SU-DHL-6 (cell line): ENCODE results near the gene DIAPH3.

ENCODE experiments used
- H2AFZ ChIP-seq: fragments of 200-600 bp; sonication (generic); 2 replicates; pipeline ENCODE4 v1.6.1; 2014; ENCODE audit warnings: low read depth, mild to moderate bottlenecking, moderate library complexity, mixed read lengths, antibody characterized with exemption, low read length; ENCODE audit not compliant: severe bottlenecking
- H3F3A ChIP-seq: fragments of 200-600 bp; shearing (Covaris generic); 2 replicates; pipeline ENCODE4 v1.6.0; 2016; ENCODE audit warnings: antibody characterized with exemption, mild to moderate bottlenecking; ENCODE audit not compliant: insufficient read depth
- H3K27ac ChIP-seq: fragments of 200-600 bp; sonication (generic); 2 replicates; pipeline ENCODE4 v1.5.1; 2016; ENCODE audit warnings: low read depth, mild to moderate bottlenecking, low read length, moderate library complexity, mixed read lengths
- H3K27me3 ChIP-seq: fragments of 200-600 bp; sonication (generic), shearing (Covaris generic); 2 replicates; pipeline ENCODE4 v1.6.0; 2014; ENCODE audit warnings: mild to moderate bottlenecking, low read length
- H3K36me3 ChIP-seq: fragments of 200-600 bp; sonication (generic); 2 replicates; pipeline ENCODE4 v1.6.1; 2014; ENCODE audit warnings: mild to moderate bottlenecking, low read length, mixed read lengths
- H3K4me2 ChIP-seq: fragments of 300-600, 200-600 bp; shearing (Covaris generic), sonication (generic); 2 replicates; pipeline ENCODE4 v1.6.0; 2014; ENCODE audit warnings: low read length, low read depth, mild to moderate bottlenecking; ENCODE audit not compliant: poor library complexity, severe bottlenecking
- H3K4me3 ChIP-seq: fragments of 200-600 bp; sonication (generic); 2 replicates; pipeline ENCODE4 v1.5.1; 2014; ENCODE audit warnings: antibody characterized with exemption, low read length, mild to moderate bottlenecking, mixed read lengths; ENCODE audit not compliant: insufficient read depth, poor library complexity, severe bottlenecking
- H3K79me2 ChIP-seq: fragments of 200-600 bp; sonication (generic); 2 replicates; pipeline ENCODE4 v1.6.1; 2014; ENCODE audit warnings: mild to moderate bottlenecking, low read length, moderate library complexity; ENCODE audit not compliant: insufficient read depth
- H3K9ac ChIP-seq: fragments of 200-600 bp; sonication (generic); 2 replicates; pipeline ENCODE4 v1.7.0; 2014; ENCODE audit warnings: mild to moderate bottlenecking, low read length
- H3K9me2 ChIP-seq: fragments of 200-600 bp; sonication (generic); replicated peaks from 2 replicates; pipeline ENCODE4 v1.6.1; 2014; ENCODE audit warnings: low read length; ENCODE audit not compliant: insufficient read depth
- H3K9me3 ChIP-seq: fragments of 200-600 bp; sonication (generic); 2 replicates; pipeline ENCODE4 v1.6.1; 2014; ENCODE audit warnings: low read length, mixed read lengths; ENCODE audit not compliant: insufficient read depth
- H4K20me1 ChIP-seq: fragments of 200-600 bp; sonication (generic); 2 replicates; pipeline ENCODE4 v1.6.1; 2014; ENCODE audit warnings: low read depth, mild to moderate bottlenecking, antibody characterized with exemption, low read length, moderate library complexity, mixed read lengths
- CTCF ChIP-seq: fragments of 200-600 bp; sonication (generic); IDR thresholded peaks from one replicate; pipeline ENCODE4 v1.5.1; 2017; ENCODE audit warnings: antibody characterized with exemption, mild to moderate bottlenecking, low read length, moderate library complexity; ENCODE audit not compliant: insufficient read depth, poor library complexity, severe bottlenecking
- EZH2phosphoT487 ChIP-seq: fragments of 200-600 bp; sonication (generic), shearing (Covaris generic); conservative IDR thresholded peaks from 2 replicates; pipeline ENCODE4 v1.6.1; 2018; ENCODE audit warnings: mild to moderate bottlenecking, antibody characterized with exemption, low read length, moderate library complexity, mixed read lengths

DIAPH3 gene

GRCh38 chr13:60001889-60002288 is 161.8 kb downstream of the DIAPH3 start:
- Histone ChIP-seq H3K79me2 (no peaks in the 10 kb centered on the region), H3K9me2 (no peaks in the 10 kb centered on the region), H3K27me3 (no peaks in the 10 kb centered on the region), H3F3A (no peaks in the 10 kb centered on the region), H3K36me3 (no peaks in the 10 kb centered on the region; the same call in 1 of the 2 replicates), H4K20me1 (no peaks in the 10 kb centered on the region), H3K9ac (no peak overlapping the region), H3K9me3 (no peaks in the 10 kb centered on the region), H3K4me3 (no peak overlapping the region), H2AFZ (no peak overlapping the region), H3K27ac (no peak overlapping the region), H3K4me2 (no peak overlapping the region)
- no peak for TF ChIP-seq CTCF
- TF ChIP-seq EZH2phosphoT487: no peak

GRCh38 chr13:60000976-60001375 is 162.8 kb downstream of the DIAPH3 start:
- Histone ChIP-seq H3F3A (no peaks in the 10 kb centered on the region), H3K9me3 (no peaks in the 10 kb centered on the region), H3K4me3 (no peak overlapping the region), H3K27ac (no peak overlapping the region), H3K9ac (no peak overlapping the region), H4K20me1 (no peaks in the 10 kb centered on the region), H3K9me2 (no peaks in the 10 kb centered on the region), H3K27me3 (no peaks in the 10 kb centered on the region), H2AFZ (no peak overlapping the region), H3K4me2 (no peak overlapping the region), H3K36me3 (no peaks in the 10 kb centered on the region; the same call in 1 of the 2 replicates), H3K79me2 (no peaks in the 10 kb centered on the region)
- TF ChIP-seq EZH2phosphoT487 (no peak), CTCF (no peak)

GRCh38 chr13:60000081-60000480 is 163.6 kb downstream of the DIAPH3 start:
- Histone ChIP-seq H2AFZ (no peak overlapping the region), H3K27ac (no peak overlapping the region), H3K9me2 (no peaks in the 10 kb centered on the region), H3F3A (no peaks in the 10 kb centered on the region), H3K9me3 (no peaks in the 10 kb centered on the region), H3K4me2 (no peak overlapping the region), H3K9ac (no peak overlapping the region), H3K27me3 (no peaks in the 10 kb centered on the region), H3K79me2 (no peaks in the 10 kb centered on the region), H3K36me3 (no peaks in the 10 kb centered on the region; the same call in 1 of the 2 replicates), H4K20me1 (no peaks in the 10 kb centered on the region), H3K4me3 (no peak overlapping the region)
- TF ChIP-seq CTCF (no peak), EZH2phosphoT487 (no peak)
